OCI-LY3 (cell line): Measurements from ENCODE around the gene SH3PXD2B.

Experiments used
- CTCF ChIP-seq: fragments of 200-600, 300-600 bp; sonication (generic); IDR thresholded peaks from 2 replicates; pipeline ENCODE4 v1.5.1; 2014; ENCODE audit warnings: antibody characterized with exemption, low read length, low read depth
- EZH2phosphoT487 ChIP-seq: fragments of 200-600 bp; shearing (Covaris generic); IDR thresholded peaks from 2 replicates; pipeline ENCODE4 v1.6.1; 2018; ENCODE audit warnings: antibody characterized with exemption, mixed run types, low read depth

DNA sequence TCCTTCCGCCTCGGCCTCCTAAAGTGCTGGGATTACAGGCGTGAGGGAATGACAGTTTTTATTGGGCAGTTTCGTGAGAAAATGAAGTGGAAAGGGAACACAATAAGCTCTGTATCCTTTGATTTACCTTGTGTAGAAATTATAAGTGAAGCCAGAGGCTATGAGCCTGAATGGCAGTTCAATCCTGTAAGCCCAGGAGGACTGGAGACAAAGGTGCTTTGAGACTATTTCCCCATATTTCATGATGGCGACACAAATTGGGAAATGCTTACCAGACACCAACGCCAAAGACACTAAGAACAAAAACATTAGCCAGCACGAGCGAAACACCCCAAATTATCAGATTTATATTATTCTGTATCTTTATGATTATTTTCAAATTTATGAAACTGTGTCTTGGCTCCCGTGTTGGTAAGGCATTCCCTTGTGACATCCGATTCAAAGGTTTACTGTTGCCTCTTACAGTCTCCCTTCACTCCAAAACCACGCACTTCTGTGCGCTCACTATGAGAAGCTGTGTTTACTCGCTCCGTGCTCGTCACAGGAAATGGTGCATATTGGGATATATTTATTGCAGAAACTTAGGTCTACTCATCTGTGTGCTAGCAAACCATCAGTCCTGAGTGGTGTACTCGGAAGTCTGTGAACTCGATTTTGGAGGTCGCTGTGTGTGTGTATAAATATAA is 73.9 kb downstream of the SH3PXD2B start:
- no peak for TF ChIP-seq CTCF
- no peak for TF ChIP-seq EZH2phosphoT487
